Mesenteric fat pad (tissue), 1 donor: Measurements from ENCODE around the gene ATXN7L1. TPM values are rescaled to one million over a fixed set of nuclear protein-coding genes. Genes with fewer than 3 reads are reported as not detected.

Source experiments
- DNase-seq: peaks from one replicate; pipeline ENCODE4 v3.0.0-alpha.2; 2020; ENCODE audit warnings: low spot score
- total RNA-seq: library from RNA; stranded (reverse); fragmentation: NEBNext Ultra II Directional; extraction: Animal tissue kit (Norgen Biotek cat#: 25700); gene quantifications from one replicate; pipeline ENCODE4 v1.2.1, GENCODE V29; 2021
- donor health status: DM: yes; HTN: yes; CAD: no.

Gene ATXN7L1
- total RNA-seq, 1 donor from 2014 or later: 23.8 TPM

- no peak for DNase-seq
Measured at GRCh38 chr7:105756367-105756766, 120.0 kb downstream of the ATXN7L1 start.

GRCh38 chr7:105752671-105753275, 123.6 kb downstream of the ATXN7L1 start:
- no peak for DNase-seq

DNA sequence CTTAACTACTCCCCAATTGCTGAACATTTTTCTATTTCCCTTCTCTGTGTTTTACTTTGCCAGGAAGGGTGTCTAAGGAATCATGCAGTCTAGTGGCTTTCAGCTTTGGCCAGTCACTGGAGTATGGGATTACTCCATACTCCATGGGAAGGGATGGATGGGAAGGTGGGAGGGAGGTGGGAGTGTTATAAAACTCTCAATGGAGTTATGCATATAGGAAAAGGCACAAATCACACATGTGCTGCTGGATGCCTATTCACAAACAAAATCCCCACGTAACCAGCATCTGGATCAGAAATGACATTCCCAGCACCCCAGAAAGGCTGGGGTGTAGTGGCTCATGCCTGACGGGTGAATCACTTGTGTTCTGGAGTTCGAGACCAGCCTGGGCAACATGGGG, 125.3 kb downstream of the ATXN7L1 start:
- no peak for DNase-seq

- DNase-seq: no peak
Measured at GRCh38 chr7:105748701-105749100, 127.7 kb downstream of the ATXN7L1 start.

- DNase-seq: no peak
Measured at GRCh38 chr7:105745681-105746330, 130.6 kb downstream of the ATXN7L1 start.

DNA sequence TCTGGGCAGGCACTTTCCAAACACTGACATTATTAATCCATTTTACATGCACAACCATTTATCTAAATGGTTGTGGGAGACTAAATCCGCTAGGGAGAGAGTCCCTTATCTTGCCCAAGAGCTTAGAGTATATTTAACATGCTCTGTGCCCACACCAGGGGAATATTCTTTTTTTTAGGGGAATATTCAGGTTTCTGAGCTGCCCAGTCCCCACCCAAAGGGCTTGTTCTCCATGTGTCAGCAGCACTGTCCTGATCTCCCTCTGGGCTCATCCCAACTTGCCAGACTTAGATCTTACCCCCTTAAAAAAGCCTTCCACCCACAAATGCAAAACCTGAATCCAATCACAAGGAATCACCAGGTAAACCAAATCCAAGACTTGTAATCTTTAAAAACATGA, 132.1 kb downstream of the ATXN7L1 start:
- DNase-seq: no peak

DNA sequence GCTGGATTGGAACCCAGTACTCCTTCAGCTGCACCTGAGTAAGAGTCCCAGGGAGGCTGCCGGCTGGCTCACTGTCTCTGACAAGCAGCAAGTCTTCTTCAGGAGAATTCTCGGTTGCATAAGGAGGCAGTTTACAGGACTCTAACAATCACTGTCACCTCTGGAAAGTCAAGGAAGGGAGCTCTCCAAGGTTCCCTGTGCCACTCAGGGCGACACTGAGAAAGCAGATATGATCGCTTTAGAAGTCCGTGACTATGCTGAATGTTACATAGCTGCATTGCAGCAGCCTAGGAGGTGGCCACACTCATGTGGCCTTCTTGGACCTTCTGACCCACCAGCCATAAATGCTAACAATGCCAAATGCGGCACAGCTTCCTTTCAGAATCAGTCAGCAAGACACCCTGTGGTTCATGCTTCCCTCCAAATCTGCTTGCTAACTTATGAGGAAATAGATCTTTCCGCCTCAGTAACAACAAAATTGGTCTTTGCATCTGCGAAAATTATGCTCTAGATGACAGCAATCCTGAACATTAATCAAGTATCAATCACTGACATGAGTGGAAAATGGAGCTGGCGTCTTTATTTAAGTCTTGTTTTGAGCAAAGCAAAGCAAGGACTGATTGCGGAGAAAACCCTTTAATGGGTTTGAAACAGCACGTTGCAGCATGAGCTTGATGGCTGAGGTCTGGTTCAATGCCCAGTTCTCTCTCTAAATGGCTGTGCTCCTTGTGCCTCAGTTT, 132.9 kb downstream of the ATXN7L1 start:
- DNase-seq: no peak

GRCh38 chr7:105742787-105743186, 133.6 kb downstream of the ATXN7L1 start:
- DNase-seq: no peak

DNA sequence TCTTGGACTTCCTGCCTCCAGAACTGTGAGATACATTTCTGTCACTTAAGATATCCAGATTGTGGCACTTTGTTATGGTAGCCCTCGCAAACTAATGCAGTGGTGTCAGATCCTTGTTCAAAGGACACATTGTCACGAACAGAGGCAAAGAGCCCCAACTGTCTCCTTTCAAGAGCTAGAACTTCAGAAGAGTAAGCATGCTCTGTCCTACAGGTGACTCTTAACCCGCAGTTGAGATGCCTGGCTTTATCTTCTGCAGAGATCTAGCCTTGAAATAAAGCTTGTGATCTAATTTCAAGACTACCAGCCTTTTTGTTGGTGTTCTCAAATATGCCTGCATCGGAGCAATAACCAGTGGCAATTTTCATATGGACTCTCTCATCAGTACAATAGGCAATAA, 134.4 kb downstream of the ATXN7L1 start:
- DNase-seq: no peak

GRCh38 chr7:105738133-105738532, 138.3 kb downstream of the ATXN7L1 start:
- no peak for DNase-seq

DNA sequence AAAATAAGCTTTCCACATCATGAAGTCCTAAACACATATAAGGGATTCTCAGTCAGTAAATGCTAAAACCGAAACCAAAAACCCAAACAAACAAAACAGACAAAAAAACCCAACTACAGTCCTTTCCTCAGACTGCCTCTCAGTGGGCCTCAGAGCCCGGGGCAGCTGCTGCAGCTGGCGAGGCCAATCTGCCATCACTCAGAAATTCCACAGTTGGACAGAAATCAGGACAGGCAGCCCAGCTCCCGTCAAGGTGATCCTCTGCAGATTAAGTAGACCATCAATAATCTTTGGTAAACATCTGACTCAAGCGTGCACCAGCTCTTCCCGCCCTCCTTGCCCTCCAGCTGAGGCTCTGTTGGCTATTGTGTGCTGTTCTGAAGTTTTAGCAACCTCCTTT, 142.2 kb downstream of the ATXN7L1 start:
- no peak for DNase-seq

DNA sequence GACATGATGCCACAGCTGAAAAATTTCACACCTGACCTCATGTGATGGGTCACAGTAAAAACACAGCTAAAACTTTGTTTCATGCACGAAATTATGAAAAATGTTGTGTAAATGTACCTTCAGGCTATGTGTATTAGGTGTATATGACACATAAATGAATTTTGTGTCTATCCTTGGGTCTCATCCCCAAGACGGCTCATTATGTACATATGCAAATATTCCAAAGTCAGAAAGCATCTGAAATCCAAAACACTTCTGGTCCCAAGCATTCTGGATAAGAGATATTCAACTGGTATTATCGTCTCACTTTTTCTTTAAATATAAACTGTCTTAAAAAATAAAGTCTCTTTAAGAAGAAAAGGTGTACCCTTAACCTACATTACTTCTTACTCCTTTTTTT, 145.4 kb downstream of the ATXN7L1 start:
- no peak for DNase-seq

DNA sequence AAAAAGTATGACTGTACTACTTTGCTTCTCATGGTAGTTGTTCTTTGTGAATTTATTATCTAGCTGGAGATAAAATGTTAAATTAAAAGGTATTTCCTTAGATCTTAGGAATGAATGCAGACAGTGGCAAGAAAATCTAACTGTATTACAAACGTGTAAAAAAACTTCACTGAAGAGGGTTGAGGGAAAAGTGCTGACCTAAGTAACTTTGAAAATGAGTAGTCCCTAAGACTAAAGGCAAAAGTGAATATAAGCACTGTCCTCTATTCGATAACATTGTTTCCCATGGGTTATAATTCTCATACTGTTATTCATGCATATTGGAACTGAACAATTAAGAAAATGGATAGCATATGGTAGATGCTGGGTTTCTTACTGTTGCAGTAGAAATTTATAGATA, 148.4 kb downstream of the ATXN7L1 start:
- DNase-seq: no peak

GRCh38 chr7:105724688-105725087, 151.7 kb downstream of the ATXN7L1 start:
- no peak for DNase-seq

DNA sequence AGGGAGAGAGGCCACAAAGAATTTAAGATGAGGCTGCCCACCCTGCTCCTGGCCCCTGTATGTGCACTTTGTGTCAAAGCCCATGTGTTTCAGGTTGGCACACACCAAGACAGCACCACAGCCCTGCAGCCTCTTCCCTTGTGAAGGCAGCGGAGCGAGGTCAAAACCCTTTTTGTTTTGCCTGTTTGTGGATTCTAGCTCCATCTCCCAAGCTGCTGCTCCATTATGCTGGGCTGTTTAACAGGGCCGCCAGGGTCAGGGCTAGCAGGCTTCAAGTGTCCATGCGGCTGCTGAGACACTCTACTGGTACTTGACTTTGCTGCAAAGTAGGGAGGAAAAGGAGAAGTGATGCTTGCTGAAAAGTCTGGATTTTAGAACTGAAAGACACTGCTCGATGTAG, 152.8 kb downstream of the ATXN7L1 start:
- no peak for DNase-seq

DNA sequence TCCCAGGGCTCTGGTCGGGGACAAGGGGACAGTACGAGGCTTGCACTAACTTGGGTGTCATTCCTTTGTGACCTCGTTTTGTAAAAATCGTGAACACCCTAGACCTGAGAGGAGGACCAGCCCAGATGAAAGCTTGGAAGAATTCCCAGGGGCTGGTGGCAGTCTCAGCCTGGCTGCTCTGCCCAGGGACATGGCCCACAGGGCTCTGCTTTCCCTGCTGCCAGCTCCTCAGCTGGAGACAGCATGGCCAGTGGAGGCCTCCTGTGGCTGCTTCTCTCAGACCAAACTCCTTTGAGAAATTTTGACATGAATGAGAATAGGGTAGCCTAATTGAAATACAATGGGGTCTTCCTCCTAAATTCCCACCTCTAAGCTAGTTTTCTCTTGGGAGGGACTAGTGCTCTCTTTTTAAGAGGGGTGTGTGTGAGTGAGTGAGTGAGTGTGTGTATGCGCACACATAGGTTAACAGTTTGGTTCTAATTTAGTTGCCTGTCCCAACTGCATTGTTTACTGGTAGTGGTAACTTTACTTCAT, 154.8 kb downstream of the ATXN7L1 start:
- no peak for DNase-seq

DNA sequence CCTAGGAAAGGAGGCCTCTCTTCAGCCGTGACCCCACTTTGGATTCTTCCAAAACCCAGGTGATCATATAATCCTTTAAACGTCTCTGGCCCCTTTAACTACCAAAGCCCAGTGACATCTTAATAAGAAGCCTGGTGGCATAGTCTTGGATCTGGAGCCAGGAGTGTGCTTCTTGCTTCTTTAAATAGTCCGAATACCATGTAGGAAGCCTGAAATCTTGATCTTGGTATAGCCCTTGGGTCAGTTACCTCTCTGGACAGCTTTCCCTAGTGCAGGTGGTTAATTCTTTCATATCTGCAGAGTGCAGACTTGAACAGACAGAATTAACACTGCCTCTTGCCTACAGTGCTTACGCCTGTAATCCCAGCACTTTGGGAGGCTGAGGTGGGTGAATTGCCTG, 156.5 kb downstream of the ATXN7L1 start:
- DNase-seq: no peak

GRCh38 chr7:105719395-105719794, 157.0 kb downstream of the ATXN7L1 start:
- DNase-seq: no peak

DNA sequence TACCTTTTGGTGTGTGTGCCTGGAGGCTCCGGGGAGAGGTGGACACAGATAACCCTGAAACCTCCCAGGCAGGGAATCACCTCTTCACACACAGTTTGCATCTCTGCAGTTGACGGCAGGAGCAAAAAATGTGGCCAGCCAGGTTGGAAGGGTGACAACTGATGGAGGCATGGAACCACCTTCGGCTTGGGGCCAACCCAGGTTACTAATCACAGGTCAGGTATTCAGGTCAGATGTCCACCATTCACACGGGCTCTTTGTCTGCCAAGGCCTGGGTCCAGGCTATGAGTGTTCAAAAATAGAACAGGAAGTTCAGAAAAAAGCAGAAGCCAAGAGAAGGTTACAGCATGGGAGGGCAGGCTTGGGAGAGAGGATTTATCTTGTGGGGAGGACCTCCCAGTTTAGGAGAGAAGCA, 157.9 kb downstream of the ATXN7L1 start:
- DNase-seq: no peak

DNA sequence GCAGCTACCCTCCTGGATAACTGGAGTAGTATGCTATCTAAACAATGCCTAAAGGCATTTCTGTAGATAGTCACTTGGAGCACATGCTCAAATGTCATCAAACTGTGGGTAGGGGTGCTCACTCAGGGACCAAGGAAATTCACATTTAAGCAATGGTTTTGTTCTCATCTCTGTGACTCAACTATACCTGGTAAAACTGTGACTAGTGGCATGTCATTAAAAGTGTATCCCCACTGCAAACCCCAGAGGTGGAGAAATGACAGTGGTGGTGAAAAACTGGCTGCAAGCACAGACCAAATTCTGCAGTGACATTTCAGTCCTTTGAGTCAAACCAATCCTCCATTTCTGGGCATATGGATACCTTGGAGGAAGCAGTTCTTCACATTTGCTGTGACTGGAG, 160.9 kb downstream of the ATXN7L1 start:
- DNase-seq: no peak

- no peak for DNase-seq
Measured at GRCh38 chr7:105713488-105714465, 162.6 kb downstream of the ATXN7L1 start.
